Body of pancreas (tissue), 4 donors: ENCODE measurements around the gene SRPRB.

Experiments
- CTCF ChIP-seq, 7 experiments: fragments of 450-650 bp in 4 of 7; fragments of 200-600 bp in 3 of 7; sonication (generic) in 3 of 7; IDR thresholded peaks; one replicate each; pipeline ENCODE4 v1.5.1; 2016 to 2019; ENCODE audit warnings: antibody characterized with exemption in 7 of 7
- POLR2A ChIP-seq, 3 donors: fragments of 450-650 bp; IDR thresholded peaks; one replicate each; pipeline ENCODE4 v1.6.1; 2016; ENCODE audit warnings: antibody characterized with exemption in 3 of 3, mild to moderate bottlenecking in 2 of 3

DNA sequence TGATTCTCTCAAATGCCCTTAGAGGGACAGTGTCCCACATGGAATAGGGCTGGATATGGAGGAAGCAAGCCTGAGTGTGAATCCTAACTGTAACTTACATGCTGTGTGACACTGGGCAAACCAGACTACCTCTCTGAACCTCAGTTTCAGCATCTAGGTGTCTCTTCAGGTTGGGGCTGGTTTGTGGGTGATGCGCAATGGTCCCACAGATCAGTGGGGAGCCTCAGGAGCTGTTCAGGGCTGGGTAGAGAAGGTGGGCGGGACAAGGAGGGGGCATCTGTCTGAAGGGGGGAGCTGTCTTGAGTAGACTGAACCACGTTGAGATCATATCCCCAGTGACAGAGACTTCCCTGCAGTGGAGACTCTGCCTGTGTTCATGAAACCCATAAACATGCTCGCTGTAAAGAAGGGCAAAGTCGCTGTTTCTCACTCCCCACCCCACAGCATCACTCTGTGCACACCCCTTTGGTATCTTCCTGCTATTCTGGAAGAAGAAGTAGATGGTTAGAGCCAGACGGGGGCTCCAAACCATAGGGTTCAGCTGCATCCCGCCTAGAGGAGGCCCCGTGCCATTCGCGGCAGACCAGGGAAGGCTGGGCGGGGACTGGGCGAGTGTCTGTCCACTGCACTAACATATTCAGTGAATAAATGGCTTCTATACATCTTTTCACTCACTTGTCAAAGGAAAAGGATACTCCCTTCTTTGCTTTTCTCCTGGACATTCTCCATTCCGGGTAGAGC, 28.4 kb downstream of the SRPRB start:
- no peak for TF ChIP-seq CTCF (IDR thresholded peaks at IDR 0.05)
- TF ChIP-seq POLR2A (IDR thresholded peaks at IDR 0.05): no peak
